GM18520 (cell line): ENCODE measurements around the gene TTLL12.

Experiments used
- ATAC-seq: cut with Tn5 transposase; IDR thresholded peaks from one replicate; pipeline ENCODE4 v1.9.1; 2021; ENCODE audit not compliant: unreplicated experiment

The TTLL12 gene

DNA sequence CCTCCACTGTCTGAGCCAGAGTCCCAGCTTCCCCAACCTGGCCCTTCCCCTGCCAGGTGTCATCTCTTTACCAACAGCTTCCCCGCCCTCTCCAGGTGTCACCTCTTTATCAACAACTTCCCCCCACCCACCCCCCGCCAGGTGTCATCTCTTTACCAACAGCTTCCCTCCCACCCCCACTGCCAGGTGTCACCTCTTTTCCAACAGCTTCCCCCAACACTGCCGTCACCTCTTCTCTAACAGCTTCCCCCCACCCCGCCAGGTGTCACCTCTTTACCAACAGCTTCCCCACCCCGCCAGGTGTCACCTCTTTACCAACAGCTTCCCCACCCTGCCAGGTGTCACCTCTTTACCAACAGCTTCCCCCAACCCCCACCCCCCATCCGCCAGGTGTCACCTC, 29.8 kb upstream of the TTLL12 start:
- ATAC-seq = no peak

DNA sequence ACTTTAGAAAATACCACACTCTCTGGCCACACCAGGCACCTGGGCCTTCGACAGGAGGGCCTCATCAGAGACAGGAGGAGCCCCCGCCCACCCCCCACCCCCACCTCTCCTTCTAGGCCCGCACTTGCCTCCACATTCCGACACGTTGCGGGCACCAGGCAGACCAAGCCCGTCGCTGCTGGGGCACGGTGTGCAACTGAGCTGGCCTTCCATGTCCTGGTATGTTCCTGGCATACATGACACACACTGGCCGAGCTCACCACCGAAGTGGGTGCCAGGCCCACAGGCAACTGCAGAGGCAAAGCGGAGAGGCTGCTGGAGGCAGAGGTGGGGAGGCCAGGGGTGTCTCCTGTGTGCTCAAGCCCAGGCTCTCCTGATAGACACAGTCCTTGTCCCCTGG, 27.0 kb upstream of the TTLL12 start:
- no peak for ATAC-seq

DNA sequence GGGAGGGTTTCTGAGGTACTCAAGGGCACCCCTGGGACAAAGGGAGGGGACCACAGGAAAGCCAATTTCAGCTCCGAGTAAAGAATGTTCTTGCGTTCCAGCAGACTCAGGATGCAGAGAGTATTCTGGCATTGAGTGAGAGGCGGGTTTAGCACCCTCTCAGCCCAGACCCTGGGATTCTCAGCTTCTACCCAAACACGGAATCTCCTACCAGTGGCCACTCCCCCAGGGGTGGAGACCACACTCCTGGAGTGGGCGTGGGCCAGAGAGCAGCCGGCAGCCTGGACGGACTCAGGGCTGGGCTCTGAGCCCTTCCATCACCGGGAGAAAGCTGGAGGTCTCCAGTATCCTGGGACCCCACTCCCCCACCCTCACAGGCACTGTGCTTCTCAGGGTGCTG, 26.1 kb upstream of the TTLL12 start:
- no peak for ATAC-seq

DNA sequence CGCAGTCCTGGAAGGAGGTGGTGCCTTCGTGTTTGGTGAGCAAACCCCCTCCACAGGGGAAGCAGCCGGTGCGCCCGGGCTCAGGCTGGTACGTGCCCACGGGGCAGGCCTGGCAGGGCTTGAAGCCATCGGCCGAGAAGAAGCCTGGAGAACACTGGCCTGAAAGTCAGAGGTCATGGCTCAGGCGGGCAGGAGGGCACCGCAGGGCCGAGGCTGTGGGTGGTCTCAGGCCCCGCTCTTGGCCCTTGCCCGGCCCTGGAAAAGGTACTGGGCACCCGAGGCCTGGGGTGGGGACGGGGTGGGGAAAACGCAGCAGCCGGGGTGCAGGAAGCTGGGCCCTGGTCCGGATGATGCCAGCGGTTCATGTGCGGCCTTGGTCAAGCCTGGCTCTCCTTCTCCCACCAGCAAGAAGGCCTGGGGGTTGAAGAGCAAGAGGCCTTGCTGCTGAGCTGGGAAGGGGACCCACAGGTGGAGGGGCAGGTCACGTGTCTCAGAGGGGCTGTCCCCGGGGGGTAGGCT, 25.6 kb upstream of the TTLL12 start:
- ATAC-seq = no peak

DNA sequence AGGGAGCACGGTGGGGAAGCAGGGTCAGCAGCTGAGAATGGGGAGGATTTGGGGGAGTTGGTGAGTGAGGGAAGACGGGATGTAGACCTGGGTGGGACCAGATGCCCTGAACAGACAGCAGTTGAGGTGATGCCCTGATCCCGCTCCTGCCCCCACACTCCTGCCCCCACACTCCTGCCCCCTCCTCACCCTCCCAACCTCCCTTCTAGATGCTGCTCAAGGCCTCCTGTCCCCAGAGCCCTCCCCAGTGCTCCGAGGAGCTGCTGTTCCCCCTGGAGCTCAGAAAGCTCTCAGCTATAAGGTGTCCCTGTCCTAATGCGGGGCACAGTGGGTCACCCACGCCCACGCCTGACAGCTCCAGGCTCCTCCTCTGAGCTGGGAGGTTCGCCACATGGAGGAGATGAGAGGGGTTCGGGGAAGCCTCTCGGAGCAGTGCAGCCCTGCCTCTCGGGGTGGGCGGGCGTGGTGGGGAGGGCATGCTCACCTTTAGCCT, 25.1 kb upstream of the TTLL12 start:
- no peak for ATAC-seq

DNA sequence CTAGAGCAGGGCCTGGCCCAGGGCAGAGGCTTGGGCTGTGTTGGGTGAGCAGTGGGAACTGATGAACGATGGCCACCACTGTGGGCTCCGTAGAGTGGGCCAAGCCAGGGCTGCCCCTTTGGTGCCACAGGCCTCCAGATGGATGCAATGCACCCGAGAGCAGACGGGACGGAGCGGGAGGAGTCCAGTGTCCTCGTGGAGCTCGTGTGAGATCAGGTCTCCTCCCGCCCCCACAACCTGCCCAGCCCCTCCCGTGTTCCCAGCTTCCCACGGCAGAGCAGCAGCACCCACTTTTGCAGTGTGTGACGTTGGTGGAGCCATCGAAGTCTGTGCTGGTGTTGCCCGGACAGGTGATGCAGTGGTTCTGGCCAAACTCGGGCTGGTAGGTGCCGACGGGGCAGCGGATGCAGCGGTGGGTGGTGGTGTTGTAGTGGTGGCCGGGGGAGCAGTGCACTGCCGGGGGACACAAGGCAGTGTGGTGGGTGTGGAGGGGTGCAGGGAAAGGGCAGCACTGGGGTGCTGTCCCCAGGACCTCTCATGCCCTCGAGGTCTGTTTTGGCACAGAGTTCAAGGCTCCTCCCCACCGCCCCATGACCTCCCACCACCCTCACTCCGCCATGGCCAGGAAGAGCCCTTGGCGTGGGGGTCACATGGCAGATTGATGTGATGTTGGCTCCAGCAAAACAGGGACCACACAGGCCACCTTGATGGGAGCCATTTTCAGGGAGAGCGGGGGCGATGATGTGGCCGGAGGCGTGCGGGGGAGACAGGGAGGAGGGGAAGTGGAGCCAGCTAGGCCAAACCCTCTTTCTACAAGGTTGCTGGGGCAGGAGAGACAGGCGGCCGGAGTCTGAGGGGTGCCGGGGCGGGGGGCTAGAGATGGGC, 23.9 kb upstream of the TTLL12 start:
- no peak for ATAC-seq

DNA sequence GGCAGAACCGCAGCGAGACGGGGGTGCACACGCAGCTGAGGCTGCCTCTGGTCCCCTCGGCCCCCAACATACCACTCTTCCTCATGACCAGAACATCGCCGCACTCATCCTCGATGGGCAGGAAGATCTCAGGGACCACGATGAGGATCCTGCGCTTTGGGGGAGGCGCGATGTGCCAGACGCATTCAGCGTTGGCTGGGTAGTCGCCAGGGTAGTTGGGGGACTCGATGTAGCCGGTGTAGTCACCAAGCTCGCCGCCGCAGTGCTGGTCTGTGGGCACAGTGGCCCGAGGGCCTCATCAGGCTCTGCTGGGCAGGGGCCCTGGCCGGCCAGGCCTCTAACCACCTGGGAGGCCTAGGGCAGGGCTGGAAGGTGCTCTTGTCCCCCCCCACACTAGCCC, 23.0 kb upstream of the TTLL12 start:
- no peak for ATAC-seq

DNA sequence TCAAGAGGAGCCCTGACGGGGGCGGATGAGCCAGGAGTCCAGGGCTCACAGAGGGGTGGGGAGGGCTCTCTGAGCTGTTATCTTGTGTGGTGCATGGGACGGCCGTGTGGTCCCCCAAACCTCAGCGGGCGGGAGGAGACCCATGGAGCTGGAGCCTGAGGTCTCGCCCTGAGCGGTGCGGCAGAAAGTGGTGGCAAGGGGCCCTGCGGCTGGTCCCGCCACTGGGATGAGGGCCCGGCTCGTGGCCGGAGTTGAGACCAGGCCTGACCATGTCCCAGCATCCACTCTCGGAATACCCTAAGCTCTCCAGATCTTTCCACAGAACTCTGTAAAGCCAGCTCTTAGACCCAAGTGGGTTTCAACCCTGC, 22.6 kb upstream of the TTLL12 start:
- ATAC-seq = no peak

DNA sequence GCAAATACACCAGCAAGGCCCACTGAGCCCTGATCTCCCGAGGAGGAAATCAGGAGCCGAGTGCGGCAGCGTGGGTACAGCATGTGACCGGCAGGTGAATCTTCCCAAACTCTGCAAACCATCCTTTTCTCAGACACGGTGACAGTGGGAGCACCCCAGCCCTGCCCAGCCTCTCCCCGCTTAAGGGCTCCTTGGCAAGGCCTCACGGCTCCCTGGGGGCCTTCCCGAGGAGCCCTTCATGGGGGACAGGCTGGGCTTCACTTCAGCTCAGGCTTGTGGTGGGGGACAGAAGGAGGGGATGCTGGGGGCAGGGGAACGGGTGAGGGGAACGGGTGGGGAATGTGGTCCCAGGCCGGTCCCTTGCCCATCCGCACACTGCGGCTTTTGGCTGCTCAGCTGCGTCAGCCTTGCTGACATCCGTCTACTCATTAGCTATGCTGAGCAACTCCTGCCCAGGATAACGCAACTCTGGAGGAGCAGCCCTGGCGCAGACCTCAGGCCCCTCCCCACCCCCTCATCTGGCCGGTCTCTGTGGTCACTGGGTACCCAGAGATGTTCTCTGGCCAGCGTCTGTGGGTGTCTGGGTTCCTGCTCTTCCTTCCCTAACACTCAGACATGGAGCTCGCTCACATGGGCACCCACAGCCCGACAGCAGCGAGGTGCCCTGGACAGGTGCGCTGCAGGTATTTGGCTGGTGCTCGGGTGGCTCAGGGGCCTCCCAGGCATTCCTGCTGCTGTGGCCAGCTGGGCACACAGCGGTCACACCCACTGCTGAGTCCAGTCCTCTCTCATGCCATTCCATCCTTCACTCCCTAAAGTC, 22.0 kb upstream of the TTLL12 start:
- no peak for ATAC-seq

DNA sequence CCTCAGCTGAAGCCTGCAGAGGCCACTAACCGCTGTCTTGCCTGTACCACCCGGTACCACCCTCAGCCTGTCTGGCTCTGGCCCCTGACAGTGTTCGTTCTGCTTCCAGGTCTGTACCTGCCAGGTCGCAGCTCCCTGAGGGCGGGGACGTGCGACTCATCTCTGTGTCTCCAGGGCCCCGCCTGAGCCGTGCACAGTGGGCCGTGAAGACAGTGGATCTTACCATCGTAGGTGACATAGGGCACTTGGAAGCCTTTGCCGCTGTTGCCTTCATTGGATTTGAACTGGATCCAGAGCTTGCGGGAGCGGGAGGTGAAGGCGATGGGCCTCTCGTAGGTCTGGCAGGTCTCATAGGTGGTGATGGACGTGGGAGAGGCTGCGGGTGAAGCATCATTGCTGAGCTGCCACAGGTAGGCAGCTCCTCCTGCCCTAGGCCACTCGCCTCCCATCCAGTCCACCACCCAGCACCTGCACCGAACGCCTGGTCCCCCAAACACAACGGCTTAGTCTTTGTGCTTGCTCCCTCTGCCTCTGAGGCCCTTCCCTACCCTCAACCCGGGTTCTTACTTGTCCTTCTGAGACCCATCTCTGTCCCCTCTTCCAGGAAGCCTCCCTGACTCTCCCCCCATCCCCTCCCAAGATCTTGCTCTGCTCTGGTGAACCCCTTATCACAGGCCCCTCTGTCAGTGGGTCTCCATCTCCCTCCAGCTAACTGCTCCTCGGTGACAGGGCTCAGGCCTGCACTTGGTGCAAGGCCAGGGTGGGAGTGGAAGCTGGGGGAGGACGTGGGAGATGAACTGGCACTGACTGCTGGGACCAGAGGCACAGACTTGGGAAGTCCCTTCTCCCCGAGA, 21.1 kb upstream of the TTLL12 start:
- ATAC-seq = no peak

DNA sequence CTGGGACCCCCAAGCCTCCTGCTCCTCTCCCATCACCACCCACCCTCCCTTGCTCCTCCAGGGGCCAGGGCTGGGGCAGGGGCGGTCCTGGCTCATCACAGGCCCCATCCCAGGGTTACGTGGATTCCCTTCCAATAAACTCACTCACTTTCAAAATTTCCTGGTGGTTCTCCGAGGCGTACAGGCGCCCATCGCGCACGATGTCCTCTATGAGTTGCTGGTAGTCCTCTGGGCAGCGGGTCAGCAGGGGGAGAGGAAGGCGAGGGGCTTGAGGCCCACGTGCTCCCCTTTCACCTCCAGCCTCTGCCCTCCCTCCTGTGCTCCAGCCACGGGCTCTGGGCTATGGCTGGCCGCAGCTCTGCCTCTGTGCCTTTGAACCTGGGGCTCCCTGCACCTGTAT, 20.5 kb upstream of the TTLL12 start:
- ATAC-seq = no peak

DNA sequence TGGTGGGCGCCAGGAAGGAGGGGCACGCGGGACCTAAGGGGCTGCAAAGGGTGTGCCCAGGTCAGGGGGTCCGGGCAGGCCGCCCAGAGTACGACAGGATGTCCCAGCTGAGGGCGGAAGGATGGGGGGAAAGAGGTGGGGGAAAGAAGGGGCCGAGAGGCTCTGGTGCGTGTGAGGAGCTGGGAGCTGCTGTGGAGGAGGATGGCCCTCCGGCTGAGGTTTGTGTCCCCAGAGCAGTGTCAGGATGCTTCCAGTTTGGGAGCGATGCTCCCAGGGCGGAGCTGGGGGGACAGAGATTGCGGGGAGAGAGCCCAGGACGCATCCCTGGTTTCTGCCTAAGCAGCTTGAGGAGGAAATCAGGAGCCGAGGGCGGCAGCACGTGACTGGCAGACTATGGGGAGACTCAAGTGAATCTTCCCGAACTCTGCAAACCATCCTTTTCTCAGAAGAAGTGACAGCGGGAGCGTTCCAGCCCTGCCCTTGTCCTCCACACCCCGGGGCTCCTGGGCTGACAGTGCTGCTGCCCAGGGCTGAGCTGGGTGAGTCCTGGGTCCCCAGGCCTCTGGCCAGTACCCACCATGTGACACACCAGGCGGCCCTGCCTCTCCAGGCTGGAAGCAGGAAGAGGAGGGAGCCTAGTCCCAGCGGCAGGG, 19.7 kb upstream of the TTLL12 start:
- no peak for ATAC-seq

DNA sequence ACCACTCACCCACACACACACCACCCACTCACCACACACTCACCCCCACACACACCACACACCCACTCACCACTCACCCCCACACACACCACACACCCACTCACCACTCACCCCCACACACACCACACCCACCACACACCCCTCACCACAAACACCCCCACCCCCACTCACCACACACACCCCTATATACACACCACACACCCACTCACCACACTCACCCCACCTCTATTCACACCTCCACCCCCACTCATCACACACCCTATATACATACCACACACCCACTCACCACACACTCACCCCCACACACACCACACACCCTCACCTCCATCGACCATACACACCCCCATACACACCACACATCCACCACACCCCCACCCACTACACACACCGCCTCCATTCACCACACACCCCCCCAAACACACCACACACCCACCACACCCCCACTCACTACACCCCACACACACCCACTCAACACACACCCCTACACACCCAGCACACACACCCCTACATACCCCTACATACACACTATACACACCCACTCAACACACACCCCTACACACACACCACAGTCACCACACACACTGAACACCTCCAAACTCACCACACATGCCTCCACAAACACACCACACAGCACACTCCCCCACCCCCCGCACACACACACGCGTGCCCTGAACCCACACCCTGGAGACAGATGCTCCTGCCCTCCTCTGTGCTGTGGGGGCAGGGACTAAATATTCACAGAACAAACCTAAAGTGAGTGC, 19.0 kb upstream of the TTLL12 start:
- no peak for ATAC-seq

DNA sequence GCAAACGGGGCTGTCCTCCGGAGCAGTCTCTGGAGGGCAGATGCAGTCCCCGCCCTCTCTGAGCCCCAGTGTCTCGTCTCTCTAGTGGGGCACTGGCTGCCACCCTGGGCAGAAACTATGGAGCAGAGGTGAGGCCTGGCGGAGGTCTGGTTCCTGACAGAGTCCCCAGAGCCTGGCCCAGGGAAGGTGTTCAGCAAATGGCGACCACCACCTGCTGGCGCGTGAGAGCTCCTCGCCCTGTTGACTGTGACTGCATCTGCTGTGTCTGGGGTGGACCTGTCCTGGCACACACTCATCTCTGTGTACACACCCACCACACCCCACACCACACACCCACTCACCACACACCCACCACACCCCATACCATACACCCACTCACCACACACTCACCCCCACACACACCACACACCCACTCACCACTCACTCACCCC, 18.3 kb upstream of the TTLL12 start:
- ATAC-seq = no peak

DNA sequence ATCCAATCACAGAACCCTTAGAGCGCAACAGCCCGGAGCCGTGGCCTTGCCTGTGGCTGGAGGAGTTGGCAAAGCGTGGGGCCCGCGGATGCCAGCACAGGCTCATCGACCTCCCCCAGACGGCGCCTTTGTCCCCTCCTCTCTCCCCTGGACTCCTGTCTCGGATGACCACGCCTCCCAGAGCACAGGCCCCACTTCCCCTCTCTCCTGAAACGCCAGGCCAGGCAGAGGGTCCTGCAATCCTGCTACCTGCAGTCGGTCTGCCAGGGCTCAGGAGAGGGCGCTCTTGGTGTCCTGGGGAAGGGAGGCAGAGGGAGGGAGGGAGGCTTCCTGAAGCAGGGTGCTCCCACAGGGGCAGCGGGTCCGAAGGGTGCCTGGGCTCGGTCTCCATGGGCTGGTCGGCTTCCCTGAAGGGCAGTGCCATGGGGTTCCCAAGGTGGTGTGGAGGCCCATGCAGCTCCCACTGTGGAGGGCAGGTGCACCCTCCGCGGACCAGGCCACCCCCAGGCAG, 16.6 kb upstream of the TTLL12 start:
- ATAC-seq = no peak

DNA sequence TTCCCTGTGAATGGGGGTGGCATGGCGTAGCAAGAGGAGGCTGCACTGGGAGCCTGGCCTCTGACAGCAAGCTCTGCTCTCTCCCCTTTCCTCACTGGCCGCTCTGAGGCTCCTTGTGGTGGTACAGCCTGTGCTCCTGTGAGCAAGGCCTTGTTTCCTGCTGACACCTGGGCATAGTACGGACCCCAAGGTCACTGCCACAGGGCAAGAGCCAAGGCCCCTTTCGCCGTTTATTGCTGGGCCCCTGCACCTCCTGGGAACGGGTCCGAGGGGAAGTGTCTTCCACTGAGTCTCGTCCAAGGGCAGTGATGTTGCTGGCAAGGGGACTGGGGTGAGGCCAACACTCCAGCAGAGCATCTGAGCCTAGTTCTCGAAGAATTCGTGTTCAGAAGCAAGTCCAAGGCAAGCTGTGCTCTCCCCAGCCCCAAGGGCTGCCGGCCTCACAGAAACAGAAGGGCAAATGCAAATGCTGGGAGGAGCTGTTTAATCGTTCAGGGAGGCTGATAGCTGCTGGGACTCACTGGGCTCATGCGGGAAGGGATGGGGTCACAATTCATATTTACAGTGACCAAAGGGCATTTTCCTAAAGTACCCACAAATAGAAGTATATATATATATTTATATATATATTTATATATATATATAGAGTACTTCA, 15.9 kb upstream of the TTLL12 start:
- no peak for ATAC-seq

DNA sequence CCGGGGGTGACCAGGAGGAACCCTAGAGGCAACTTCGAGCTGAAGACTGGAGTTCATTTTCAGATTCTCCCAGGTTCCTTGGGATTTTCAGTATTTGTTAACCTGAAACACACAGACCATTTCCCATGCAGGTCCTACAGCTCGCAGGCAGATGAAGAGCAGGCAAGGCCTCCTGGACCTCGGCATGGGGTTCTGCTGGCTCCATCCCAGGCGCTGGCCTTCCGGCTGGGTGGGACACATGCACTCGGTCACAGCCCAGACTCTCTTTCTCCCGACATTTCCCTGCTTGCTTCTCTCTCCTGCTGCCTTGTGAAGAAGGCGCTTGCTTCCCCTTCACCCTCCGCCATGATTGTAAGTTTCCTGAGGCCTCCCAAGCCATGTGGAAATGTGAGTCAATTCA, 15.4 kb upstream of the TTLL12 start:
- ATAC-seq = no peak

DNA sequence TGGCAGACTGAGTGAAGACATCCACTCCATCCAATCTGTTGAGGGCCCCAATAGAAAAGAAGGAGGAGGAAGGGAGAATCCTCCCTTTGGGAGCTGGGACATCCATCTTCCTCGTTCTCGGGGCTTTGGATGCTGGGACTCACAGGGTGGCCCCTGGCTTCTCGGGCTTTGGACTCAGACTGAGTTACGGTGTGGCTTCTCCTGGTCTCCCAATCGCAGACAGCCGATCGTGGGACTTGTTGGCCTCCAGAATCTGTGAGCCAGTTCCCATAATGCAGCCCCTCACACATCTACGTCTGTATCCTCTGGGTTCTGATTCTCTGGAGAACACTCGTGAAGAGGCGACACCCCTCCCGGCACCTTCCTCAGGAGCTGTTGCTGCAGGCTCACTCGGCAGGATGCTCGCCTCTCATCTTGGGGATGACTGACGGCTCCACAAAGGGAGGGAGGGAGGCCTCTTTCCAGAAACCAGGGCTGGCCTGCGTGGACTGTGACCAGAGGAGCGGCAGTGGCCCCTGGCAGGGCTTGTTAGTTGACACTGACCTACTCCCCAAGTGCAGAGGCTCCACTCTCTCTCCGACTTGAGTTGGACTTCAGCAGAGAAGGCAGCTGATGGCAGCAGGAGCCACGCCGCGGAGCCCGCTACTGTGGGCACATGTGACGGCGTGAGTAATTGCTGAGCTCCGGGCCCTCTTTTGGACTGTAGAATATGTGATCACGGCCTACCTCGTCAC, 14.7 kb upstream of the TTLL12 start:
- no peak for ATAC-seq
